ENCODE data around the gene MCMBP. TPM values are rescaled to one million over a fixed set of nuclear protein-coding genes. Genes with fewer than 3 reads are reported as not detected.

Gene MCMBP
- total RNA-seq, 1 experiment from 2014 or later: 148 TPM

- TF ChIP-seq TCF7L2 (IDR thresholded peaks at IDR 0.05; ENCODE audit: borderline replicate concordance, extremely low read depth, insufficient read depth, insufficient read length): no peak
- no peak for TF ChIP-seq YY1 (IDR thresholded peaks at IDR 0.05; ENCODE audit: extremely low read depth, insufficient replicate concordance, low read depth, low read length)
- no peak for TF ChIP-seq FOSL1 (IDR thresholded peaks at IDR 0.05; ENCODE audit: low read depth)
- no peak for TF ChIP-seq SP1 (IDR thresholded peaks at IDR 0.05; ENCODE audit: low read depth)
- TF ChIP-seq ELF1 (IDR thresholded peaks at IDR 0.05; ENCODE audit: borderline replicate concordance, low read depth): no peak
- TF ChIP-seq JUND (IDR thresholded peaks at IDR 0.05): no peak
- TF ChIP-seq ZFX (IDR thresholded peaks at IDR 0.05): no peak
- TF ChIP-seq EZH2 (IDR thresholded peaks at IDR 0.05): no peak
- TF ChIP-seq MAX (IDR thresholded peaks at IDR 0.05): no peak
- TF ChIP-seq CEBPB (IDR thresholded peaks at IDR 0.05; ENCODE audit: low read depth): no peak
- TF ChIP-seq REST (IDR thresholded peaks at IDR 0.05; ENCODE audit: low read depth): no peak
- H3K9ac ChIP-seq (ENCODE audit: low read length): no peak overlapping the region
These were observed 89.0 kb downstream of the MCMBP start for GRCh38 chr10:119783665-119784027.

More at GRCh38 chr10:119783665-119784027, 89.0 kb downstream of the MCMBP start:
- Histone ChIP-seq H2AFZ (ENCODE audit: low read depth, low read length, poor library complexity, severe bottlenecking) (no peak overlapping the region), H3K79me2 (ENCODE audit: insufficient read depth, low read length) (no peaks in the 10 kb centered on the region), H3K27me3 (ENCODE audit: insufficient read depth, low read length) (no peaks in the 10 kb centered on the region), H3K4me1 (ENCODE audit: control insufficient read depth in 1 of 2, insufficient read depth in 2 of 2, low read length in 2 of 2) (no peaks in the 10 kb centered on the region), H3K4me2 (ENCODE audit: low read length) (no peak overlapping the region), H4K20me1 (ENCODE audit: insufficient read depth) (no peaks in the 10 kb centered on the region), H3K9me2 (ENCODE audit: insufficient read depth) (no peaks in the 10 kb centered on the region), H3K27ac (ENCODE audit: low read depth, low read length) (no peak overlapping the region), H3K4me3 (replicated peaks in 1 of 2; ENCODE audit: low read depth in 1 of 2, low read length in 2 of 2) (no peak overlapping the region), H3K9me3 (ENCODE audit: control insufficient read depth in 1 of 2, insufficient read depth in 1 of 2, low read depth in 1 of 2, low read length in 2 of 2) (no peaks in the 10 kb centered on the region), H3K36me3 (ENCODE audit: control insufficient read depth in 1 of 2, insufficient read depth in 2 of 2, low read length in 2 of 2) (no peaks in the 10 kb centered on the region)
- no TSS peak for BruUV-seq (replicated peaks)
- no peak for ATAC-seq
- ChIA-PET CTCF (no interaction called here), POLR2A (no interaction called here), RAD21 (ENCODE audit: low non-redundant PET in 1 of 2, low total read pairs in 2 of 2, uncharacterized antibody in 2 of 2, unreplicated experiment in 2 of 2) (no interaction called here)
- no peak for DNase-seq (ENCODE audit: low read depth, low spot score)
- intact Hi-C loops (cut with micrococcal nuclease): no loop called here
